Measurements from ENCODE around the gene RASSF7.

GRCh38 chr11:555780-556661, 4.7 kb upstream of the RASSF7 start:
- TF ChIP-seq CTCF (IDR thresholded peaks at IDR 0.05; ENCODE audit: extremely low read depth in 1 of 2, insufficient read depth in 1 of 2, low read depth in 1 of 2, low read length in 2 of 2) (no peak), MYC (IDR thresholded peaks at IDR 0.05; ENCODE audit: low read depth, low read length) (no peak), POLR2A (IDR thresholded peaks at IDR 0.05; ENCODE audit: low read depth, low read length) (no peak), GATA2 (IDR thresholded peaks at IDR 0.05; ENCODE audit: insufficient read depth, insufficient read length, low read depth, low read length) (no peak), EZH2 (IDR thresholded peaks at IDR 0.05; ENCODE audit: borderline replicate concordance, low read depth, low read length, severe bottlenecking) (peak; percentile 96), JUN (IDR thresholded peaks at IDR 0.05; ENCODE audit: borderline replicate concordance, insufficient read depth, insufficient read length, low read depth) (no peak), POLR2AphosphoS5 (IDR thresholded peaks at IDR 0.05; ENCODE audit: insufficient read depth, low read depth, low read length) (no peak)
- TF ChIP-seq, protein P1, sequence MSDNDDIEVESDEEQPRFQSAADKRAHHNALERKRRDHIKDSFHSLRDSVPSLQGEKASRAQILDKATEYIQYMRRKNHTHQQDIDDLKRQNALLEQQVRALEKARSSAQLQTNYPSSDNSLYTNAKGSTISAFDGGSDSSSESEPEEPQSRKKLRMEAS (IDR thresholded peaks at IDR 0.05; ENCODE audit: insufficient read depth, insufficient read length) = no peak
